GM12891 (cell line): ENCODE results near the gene ZNF789.

ENCODE experiments used
- DNase-seq: peaks from one replicate; pipeline ENCODE4 v3.0.0; 2011; ENCODE audit warnings: low spot score; ENCODE audit not compliant: insufficient read length
- FAIRE-seq: peaks from 2 replicates; lab custom pipeline; 2011; peaks lifted over from hg19 to GRCh38; lab: Jason Lieb, UNC
- PAX5 ChIP-seq: IDR thresholded peaks from 2 replicates; pipeline ENCODE4 v1.6.1; 2011; ENCODE audit warnings: low read length, moderate library complexity, mild to moderate bottlenecking; ENCODE audit not compliant: insufficient read depth, severe bottlenecking
- POLR2A ChIP-seq: IDR thresholded peaks from 2 replicates; pipeline ENCODE4 v1.6.1; 2011; ENCODE audit warnings: low read depth, low read length, control low read depth
- POLR2AphosphoS5 ChIP-seq: IDR thresholded peaks from 2 replicates; pipeline ENCODE4 v1.6.1; 2011; ENCODE audit warnings: low read depth, low read length, control low read depth
- POU2F2 ChIP-seq: IDR thresholded peaks from 2 replicates; pipeline ENCODE4 v1.6.1; 2011; ENCODE audit warnings: low read depth, mild to moderate bottlenecking, control low read depth, low read length, moderate library complexity
- SPI1 ChIP-seq: IDR thresholded peaks from 2 replicates; pipeline ENCODE4 v1.6.1; 2011; ENCODE audit warnings: low read depth, low read length, control low read depth
- TAF1 ChIP-seq: IDR thresholded peaks from 2 replicates; pipeline ENCODE4 v1.6.1; 2011; ENCODE audit warnings: low read depth, low read length, control low read depth

Gene ZNF789

GRCh38 chr7:99440195-99440594, 32.5 kb upstream of the ZNF789 start:
- FAIRE-seq (no peak), DNase-seq (no peak)
- TF ChIP-seq TAF1 (no peak), PAX5 (no peak), POU2F2 (no peak), POLR2AphosphoS5 (no peak), POLR2A (no peak), SPI1 (no peak)

DNA sequence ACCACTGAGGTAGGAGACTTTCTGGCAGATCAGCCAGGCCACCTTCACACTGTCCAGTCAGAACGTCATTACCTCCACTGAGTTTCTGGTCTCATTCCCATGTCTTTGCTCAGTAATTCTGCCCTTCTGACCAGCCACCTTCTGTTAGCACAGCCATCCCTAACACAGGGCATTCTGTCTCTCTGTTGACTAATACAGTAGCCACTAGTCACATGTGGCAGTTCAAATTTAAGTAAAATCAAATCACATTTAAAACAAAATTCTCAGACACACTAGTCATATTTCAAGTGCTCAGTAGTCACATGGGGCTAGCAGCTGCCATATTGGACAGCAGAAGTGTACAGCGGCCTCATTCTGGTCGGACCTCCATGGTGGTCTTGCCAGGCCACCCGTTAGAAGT, 26.6 kb upstream of the ZNF789 start:
- DNase-seq (no peak), FAIRE-seq (no peak)
- no peak for TF ChIP-seq PAX5

GRCh38 chr7:99447943-99448342, 24.7 kb upstream of the ZNF789 start:
- DNase-seq = no peak
- no peak for FAIRE-seq

DNA sequence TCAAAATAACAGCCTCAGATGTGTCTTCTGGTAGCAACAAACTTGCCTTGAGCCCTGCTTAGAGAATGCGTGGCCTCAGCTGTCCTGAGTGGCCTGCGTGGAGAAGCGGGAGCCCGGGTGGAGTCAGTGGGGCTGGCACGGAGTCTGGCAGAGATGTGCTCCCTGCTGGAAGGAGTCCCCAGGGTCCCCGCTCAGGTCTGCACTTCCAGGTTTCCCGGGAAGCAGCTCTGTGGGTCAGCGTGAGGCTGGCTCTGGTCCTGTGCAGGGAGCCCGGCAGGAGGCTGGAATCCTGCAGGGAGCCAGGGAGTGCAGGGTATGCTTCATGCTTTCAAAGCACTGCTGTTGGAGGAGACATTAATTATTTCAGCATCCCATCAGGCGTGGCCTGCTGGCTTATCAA, 23.8 kb upstream of the ZNF789 start:
- no peak for DNase-seq
- no peak for FAIRE-seq
- TF ChIP-seq PAX5 = no peak
- no peak for TF ChIP-seq SPI1
- no peak for TF ChIP-seq TAF1
- TF ChIP-seq POLR2AphosphoS5 = no peak
- TF ChIP-seq POU2F2 = no peak
- TF ChIP-seq POLR2A = no peak

More at GRCh38 chr7:99447943-99448342, 24.7 kb upstream of the ZNF789 start:
- no peak for TF ChIP-seq SPI1
- no peak for TF ChIP-seq POLR2AphosphoS5
- TF ChIP-seq TAF1 = no peak
- TF ChIP-seq POU2F2 = no peak
- TF ChIP-seq PAX5 = no peak
- TF ChIP-seq POLR2A = no peak

DNA sequence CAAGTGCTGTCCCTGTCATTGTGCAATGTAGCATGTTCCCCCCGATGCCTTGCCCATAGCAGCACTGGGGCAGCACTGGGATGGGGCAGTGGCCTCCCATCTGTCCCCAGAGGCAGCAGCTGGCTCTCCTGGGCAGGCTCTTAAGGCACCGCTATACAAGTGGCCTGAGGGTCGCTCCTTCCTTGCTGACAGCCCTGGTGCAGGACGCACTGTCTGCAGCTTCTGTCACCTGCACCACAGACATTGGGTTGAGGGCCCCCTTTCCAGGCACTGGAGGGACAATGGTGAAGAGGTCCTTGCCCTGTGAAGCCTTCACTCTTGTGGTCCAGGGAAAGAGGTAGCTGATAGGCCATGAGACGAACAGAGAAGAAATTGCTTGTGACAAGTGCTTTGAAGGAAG, 23.4 kb upstream of the ZNF789 start:
- no peak for DNase-seq
- FAIRE-seq = no peak
- TF ChIP-seq TAF1 (no peak), POLR2AphosphoS5 (no peak), POLR2A (no peak), POU2F2 (no peak), SPI1 (no peak), PAX5 (no peak)

- no peak for FAIRE-seq
- no peak for DNase-seq
- TF ChIP-seq POU2F2 = no peak
- TF ChIP-seq PAX5 = no peak
- TF ChIP-seq TAF1 = no peak
- TF ChIP-seq POLR2AphosphoS5 = no peak
- no peak for TF ChIP-seq SPI1
- TF ChIP-seq POLR2A = no peak
Measured at GRCh38 chr7:99451936-99452335, 20.8 kb upstream of the ZNF789 start.

GRCh38 chr7:99452541-99452940, 20.1 kb upstream of the ZNF789 start:
- no peak for TF ChIP-seq SPI1
- no peak for TF ChIP-seq PAX5
- TF ChIP-seq TAF1 = no peak
- TF ChIP-seq POU2F2 = no peak
- no peak for TF ChIP-seq POLR2AphosphoS5
- no peak for TF ChIP-seq POLR2A
- DNase-seq (no peak), FAIRE-seq (no peak)

DNA sequence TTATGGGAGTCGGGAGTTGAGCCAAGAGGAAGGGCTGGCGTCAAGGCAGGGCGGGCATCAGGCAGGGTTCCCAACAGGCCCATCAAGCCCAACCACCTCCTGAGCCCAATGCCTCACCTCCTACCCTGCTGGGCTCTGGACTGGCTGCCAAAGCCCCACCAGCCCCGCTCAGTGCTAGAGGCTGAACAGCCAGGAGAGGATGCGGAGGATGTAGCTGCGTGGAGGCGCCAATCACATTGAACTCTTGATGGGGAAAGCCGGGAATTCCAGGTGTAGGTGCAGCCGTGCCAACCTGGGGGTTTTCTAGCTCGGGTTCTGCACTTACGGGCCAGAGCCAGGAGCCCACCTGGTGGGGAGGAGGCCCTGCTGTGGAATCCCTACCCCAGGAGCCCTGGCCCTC, 19.6 kb upstream of the ZNF789 start:
- no peak for TF ChIP-seq POU2F2
- no peak for TF ChIP-seq POLR2AphosphoS5
- no peak for TF ChIP-seq PAX5
- no peak for TF ChIP-seq SPI1
- no peak for TF ChIP-seq POLR2A
- TF ChIP-seq TAF1 = no peak
- DNase-seq (no peak), FAIRE-seq (no peak)

DNA sequence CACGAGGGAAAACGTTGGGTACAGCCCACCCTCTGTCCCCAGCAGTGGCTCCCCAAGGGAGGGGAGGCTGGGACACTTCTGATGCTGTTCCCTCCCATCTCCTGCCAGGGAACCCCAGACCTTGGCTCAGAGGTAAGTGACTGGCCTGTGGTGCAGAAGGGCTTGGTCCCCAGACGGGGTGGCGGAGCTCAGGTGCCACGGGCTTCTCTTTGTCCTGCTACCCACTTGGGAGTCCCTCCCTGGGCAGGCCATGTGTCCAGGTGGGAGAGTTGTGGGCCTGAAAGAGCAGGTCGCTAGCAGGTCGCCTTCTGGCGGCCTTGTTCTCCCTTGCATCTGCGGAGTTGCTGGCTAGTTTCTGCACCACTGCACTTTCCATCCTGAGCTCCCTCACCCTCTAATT, 16.8 kb upstream of the ZNF789 start:
- TF ChIP-seq POU2F2 (no peak), PAX5 (no peak), TAF1 (no peak), POLR2AphosphoS5 (peak; percentile 3; the same call in 1 of the 2 replicates), POLR2A (peak; percentile 17; the same call in 1 of the 2 replicates), SPI1 (no peak)
- DNase-seq (no peak), FAIRE-seq (no peak)

DNA sequence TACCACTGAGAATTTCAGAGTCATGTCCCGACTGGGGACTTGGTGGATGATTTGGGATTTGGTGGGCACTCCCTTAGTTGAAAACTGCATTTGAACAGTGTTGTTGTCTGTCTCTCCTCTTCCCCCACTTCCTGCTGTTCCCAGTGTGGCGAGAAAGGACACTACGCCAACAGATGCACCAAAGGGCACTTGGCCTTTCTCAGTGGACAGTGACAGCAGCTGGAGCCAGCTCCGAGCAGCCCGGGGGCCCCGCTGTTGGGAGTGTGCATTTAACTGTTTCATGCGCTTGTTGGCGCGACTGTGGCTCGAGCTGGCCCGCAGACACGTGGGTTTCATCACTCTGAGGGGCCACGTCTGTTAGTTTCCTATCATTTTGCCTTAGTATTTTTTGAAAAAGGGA, 16.4 kb upstream of the ZNF789 start:
- TF ChIP-seq POLR2A (no peak), PAX5 (no peak), POLR2AphosphoS5 (0 out of 2 replicates have a peak, but pooled peaks have one; percentile 3), SPI1 (no peak)
- FAIRE-seq = no peak
- no peak for DNase-seq

DNA sequence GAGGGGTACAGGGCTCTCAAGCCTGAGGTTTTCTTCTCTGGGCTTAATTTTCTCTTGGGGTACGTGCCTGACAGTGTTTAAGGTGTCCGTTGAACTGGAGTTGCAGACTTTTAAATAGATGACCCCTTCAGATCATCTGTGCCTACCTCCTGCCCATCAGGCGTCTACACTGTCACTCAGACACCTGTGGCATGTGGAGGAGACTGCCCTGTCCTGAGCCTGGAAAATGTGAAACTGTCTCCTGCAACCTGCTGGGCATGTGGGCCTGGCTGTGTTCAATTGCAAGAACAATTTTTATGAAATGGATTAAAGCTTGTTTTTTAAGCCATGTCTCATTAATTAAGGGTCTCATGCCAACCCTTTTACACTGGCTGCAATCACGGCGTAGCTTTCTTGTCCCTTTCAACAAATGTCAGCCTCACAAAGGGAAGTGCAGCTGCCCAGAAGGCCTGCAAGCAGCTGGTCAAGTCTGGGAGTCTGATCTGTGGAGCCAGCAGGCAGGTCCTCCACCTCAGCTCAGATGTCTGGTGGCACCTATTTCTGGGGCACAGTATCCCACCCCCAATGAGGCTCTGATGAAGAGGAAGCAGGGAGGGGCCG, 15.5 kb upstream of the ZNF789 start:
- TF ChIP-seq POLR2A = no peak
- no peak for TF ChIP-seq POLR2AphosphoS5
- no peak for TF ChIP-seq PAX5
- TF ChIP-seq POU2F2 = no peak
- TF ChIP-seq SPI1 = no peak
- no peak for TF ChIP-seq TAF1
- FAIRE-seq = no peak

More for the DNA sequence above, 15.5 kb upstream of the ZNF789 start:
- no peak for DNase-seq
